Body of pancreas (tissue), 4 donors: ENCODE measurements around the gene STMP1.
"Not testable (repeated sequence)": the region's sequence is repeated elsewhere in the genome, so short reads cannot be mapped to it uniquely, and the experiment has no call there.

Experiments used
- POLR2A ChIP-seq, 3 donors: fragments of 450-650 bp; IDR thresholded peaks; one replicate each; pipeline ENCODE4 v1.6.1; 2016; ENCODE audit warnings: antibody characterized with exemption in 3 of 3, mild to moderate bottlenecking in 2 of 3
- TF ChIP-seq, protein P1 (sequence below), 7 experiments: fragments of 450-650 bp in 4 of 7; fragments of 200-600 bp in 3 of 7; sonication (generic) in 3 of 7; IDR thresholded peaks; one replicate each; pipeline ENCODE4 v1.5.1; 2016 to 2019; ENCODE audit warnings: antibody characterized with exemption in 7 of 7

DNA sequence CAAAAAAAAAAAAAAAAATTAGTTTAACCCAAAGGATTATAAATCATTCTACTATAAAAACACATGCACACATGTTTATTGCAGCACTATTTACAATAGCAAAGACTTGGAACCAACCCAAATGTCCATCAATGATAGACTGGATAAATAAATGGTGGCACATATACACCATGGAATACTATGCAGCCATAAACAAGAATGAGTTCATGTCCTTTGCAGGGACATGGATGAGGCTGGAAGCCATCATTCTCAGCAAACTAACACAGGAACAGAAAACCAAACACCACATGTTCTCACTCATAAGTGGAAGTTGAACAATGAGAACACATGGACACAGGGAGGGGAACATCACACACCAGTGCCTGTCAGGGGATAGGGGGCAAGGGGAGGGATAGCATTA lies 22.6 kb upstream of the STMP1 start:
- TF ChIP-seq, protein P1, sequence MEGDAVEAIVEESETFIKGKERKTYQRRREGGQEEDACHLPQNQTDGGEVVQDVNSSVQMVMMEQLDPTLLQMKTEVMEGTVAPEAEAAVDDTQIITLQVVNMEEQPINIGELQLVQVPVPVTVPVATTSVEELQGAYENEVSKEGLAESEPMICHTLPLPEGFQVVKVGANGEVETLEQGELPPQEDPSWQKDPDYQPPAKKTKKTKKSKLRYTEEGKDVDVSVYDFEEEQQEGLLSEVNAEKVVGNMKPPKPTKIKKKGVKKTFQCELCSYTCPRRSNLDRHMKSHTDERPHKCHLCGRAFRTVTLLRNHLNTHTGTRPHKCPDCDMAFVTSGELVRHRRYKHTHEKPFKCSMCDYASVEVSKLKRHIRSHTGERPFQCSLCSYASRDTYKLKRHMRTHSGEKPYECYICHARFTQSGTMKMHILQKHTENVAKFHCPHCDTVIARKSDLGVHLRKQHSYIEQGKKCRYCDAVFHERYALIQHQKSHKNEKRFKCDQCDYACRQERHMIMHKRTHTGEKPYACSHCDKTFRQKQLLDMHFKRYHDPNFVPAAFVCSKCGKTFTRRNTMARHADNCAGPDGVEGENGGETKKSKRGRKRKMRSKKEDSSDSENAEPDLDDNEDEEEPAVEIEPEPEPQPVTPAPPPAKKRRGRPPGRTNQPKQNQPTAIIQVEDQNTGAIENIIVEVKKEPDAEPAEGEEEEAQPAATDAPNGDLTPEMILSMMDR (IDR thresholded peaks at IDR 0.05) = not testable (repeated sequence)
- TF ChIP-seq POLR2A (IDR thresholded peaks at IDR 0.05) = not testable (repeated sequence)
